HL-60/S4 (cell line): ENCODE data around the gene PEAK3.

Experiments
- in situ Hi-C: fragments of 300-500 bp; cut with MboI; formaldehyde crosslinking; loops from 2 replicates; pipeline ENCODE4 v1.14.3; 2022; ENCODE audit warnings: low sequenced_read_pairs

Gene PEAK3

DNA sequence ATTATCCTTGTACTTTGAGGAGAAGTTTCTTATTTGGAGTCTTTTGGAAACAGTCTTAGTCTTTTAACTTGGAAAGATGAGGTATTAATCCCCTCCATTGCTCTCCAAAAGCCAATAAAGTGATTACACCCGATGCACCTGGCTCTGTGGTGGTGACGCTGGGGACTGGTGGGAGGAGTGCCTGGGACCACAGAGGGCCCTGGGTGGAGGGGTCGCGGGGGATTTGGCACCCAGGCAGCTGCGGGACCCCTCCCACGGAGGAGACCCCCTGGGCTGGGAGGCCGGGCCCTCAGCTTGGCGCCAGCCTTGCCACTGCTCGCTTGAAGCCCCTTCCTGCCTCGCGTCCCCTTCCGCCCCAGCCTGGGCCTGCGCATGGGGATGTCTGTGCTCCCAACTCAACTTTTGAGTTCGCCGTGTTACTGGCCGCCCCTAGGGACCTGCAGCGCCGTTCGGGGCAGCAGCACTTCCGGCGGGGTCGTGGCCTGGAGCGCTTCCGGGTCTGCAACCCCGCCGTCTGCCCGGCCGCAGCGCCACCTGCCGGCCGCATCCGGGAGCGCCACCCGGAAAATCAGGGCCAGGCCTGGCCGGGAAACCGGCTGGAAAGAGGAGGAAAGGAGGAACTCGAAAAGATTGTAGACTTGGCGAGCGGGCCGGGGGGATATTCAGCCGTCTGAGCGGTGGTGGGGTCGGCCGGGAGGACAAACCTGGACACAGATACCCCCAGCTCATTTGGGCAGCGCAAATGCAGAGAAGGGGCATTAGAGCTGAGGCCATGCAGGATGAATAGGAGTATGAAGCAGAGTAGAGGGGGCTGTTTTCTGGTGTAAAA lies 8.4 kb downstream of the PEAK3 start:
- in situ Hi-C loops: no loop called here

DNA sequence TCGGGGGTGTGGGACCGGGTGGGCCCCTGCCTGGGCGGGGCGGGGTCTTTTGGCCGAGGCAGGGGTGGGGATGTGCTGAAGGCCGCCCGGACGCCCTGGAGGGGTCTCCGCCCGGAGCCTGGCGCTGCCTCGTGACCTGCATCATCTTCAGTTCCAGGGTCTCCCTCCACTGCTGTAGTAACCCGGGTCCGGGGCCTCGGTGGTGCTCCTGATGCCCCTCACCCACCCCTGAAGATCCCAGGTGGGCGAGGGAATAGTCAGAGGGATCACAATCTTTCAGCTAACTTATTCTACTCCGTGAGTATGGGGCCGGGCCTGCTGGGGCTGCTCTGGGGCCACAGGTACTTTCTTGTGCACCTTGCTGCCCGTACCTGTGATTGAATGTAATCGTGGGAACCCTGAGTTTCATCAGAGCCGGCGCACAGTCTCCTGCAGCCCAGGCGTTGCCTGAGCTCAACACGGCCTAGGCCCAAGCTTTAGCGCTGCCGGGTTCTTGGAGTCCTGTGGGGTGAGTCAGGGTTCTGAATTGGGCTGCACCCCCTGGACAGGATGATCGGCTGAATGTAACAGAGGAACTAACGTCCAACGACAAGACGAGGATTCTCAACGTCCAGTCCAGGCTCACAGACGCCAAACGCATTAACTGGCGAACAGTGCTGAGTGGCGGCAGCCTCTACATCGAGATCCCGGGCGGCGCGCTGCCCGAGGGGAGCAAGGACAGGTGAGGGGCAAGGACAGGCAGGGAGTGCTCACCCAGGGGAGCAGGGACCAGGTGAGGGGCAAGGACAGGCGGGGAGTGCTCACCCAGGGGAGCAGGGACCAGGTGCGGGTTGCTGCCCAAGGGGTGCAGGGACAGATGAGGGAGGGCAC lies 10.5 kb downstream of the PEAK3 start:
- in situ Hi-C loops: no loop called here

DNA sequence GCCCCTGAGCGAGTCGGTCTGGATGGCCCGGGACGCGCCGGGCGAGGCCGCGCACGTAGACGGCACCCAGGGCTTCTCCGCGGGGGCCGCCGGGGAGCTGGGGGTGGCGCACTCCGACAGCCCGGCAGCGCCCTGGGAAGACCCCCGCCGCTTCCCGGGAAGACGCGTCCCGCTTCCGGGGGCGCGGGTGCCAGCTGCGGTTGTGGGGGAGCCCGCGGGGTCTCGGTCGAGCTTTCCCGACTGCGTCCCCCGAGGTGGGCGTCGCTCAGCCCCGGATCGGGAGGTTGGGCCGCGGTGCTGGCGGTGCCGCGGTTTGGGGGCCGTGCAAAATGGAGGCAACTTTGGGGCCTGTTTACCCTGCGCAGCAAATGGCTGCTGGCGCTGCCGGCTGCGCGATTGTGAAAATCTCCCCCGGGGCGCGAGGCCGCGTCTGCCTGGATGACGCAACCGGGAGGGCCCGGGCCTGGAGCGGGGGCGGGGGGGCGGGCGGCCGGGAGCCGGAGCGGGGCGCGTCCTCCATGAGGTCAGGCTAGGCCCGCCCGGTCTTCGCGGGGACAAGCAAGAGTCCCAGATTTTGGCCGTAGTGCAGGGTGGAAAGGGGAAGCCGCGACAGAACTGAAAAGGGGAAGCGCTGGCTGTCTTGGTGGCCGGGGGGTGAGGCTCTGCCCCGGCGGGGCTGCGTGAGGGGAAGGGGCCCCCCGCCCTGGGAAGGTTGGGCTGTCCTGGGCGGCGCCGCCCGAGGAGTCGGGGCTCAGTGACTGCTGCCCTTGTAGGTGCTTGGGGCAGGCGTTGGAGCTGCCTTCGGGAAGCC lies 11.3 kb downstream of the PEAK3 start:
- in situ Hi-C loops: no loop called here

DNA sequence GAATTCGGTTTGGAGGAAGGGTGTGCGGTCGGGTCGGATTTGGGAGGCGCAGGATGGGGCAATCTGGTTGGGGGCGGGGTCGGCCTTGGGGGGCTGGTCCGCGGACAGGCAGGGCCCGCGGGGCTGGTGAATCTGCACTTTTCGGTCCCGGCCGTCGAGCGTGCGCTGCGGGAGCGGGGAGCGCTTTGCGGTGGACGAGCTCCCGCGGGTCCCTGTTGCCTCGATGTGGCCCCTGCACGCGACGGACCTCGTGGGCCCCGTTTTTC lies 11.9 kb downstream of the PEAK3 start:
- in situ Hi-C loops: no loop called here

DNA sequence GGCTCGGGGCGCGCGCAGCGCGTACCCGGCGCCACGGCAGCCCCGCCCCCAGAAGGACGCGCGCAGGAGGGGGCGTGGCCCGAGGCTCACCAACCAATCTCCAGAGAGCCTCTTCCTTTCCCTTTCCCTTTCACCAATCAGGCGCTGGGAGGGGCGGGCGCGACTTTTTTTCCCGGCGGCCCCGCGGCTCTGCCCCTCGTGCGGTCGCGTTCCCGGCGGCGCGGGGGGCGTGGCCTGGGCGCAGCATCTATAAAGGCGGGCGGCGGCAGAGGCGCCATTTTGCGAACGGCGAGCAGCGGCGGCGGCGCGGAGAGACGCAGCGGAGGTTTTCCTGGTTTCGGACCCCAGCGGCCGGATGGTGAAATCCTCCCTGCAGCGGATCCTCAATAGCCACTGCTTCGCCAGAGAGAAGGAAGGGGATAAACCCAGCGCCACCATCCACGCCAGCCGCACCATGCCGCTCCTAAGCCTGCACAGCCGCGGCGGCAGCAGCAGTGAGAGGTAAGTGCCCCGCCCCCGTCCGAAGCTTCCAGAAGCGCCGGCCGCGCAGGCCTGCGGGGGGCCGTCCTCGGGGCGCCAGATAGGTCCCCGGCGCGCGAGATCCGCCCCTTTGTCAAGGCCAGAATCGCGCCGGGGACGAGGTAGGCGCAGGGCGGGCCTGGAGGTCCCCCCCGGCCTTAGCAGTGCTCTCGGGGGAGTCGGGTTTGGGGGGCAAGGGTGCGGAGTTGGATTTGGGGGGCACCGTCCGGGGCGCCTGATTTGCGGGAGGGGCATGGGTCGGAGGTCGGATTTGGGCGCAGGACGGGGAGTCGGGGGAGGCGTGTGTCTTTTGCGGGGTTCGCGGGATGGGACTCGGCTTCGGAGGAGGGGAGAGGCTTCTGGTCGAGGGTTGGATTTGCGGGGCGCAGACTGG lies 12.5 kb downstream of the PEAK3 start:
- in situ Hi-C loops: no loop called here

DNA sequence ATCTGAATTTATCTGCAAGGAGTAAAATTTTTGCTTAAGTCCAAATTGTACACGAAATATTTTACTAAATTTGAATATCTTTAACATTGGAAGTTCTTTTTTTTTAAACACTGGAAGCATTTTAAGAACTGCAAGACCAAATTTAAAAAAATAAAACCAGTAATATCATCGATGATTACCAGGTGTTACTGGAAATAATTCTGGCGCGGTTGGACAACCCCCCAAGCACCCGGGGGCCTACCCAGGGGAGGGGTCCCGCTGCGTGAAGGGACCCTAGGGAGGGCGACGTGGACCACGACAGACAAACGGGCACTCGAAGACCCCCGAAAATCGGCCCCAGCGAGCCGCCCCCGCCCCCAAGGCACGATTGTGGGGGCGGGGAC lies 13.1 kb downstream of the PEAK3 start:
- in situ Hi-C loops: no loop called here

DNA sequence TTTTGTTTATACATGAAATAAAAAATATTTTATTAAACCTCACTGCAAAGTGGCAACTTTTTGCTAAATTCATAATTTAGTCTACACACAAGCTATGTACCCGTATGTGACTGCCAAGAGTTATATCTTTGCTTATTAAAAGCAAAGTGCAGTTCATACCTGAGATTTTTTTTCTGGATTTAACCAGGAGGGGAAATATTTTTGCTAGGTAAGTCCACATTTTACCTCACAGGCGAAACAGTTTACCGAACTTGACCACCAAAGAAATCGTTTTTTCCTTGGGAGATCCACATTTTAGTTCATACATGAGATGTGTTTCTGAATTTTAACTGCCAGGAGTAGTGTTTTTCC lies 13.5 kb downstream of the PEAK3 start:
- in situ Hi-C loops: no loop called here

DNA sequence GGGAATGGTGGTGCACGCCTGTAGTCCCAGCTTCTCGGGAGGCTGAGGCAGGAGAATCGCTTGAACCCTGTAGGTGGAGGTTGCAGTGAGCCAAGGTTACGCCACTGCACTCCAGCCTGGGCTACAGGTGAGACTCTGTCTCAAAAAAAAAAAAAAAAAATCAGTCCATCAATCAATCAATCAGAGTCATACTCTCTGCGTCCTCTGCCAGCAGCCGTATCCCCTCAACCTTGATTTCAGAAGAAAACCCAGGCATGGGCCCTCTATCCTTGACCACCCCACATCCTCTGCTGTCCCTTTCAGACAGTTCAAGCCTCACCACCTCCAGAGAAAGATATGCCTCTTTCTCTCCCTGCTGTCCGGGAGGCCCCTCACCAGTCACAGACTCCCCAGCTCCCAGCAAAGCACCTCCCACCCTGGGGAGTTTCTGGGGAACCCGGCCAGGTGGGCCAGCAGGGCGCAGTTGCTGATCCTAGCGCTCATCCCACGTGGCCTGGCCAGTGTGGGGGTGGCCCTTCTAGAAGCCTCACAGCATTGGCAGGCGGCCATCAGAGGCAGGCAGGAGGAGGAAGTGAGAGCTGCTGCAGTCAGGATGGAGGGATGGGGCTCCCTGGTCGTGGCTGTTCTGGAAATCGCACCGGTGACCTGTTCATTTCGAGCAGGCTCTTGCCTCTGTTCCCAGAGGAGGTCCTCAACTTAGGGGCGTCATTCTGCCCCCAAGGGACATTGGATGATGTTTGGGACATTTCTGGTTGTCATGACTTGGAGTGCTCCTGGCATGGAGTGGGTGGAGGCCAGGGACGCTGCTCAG lies 15.6 kb downstream of the PEAK3 start:
- in situ Hi-C loops: no loop called here

DNA sequence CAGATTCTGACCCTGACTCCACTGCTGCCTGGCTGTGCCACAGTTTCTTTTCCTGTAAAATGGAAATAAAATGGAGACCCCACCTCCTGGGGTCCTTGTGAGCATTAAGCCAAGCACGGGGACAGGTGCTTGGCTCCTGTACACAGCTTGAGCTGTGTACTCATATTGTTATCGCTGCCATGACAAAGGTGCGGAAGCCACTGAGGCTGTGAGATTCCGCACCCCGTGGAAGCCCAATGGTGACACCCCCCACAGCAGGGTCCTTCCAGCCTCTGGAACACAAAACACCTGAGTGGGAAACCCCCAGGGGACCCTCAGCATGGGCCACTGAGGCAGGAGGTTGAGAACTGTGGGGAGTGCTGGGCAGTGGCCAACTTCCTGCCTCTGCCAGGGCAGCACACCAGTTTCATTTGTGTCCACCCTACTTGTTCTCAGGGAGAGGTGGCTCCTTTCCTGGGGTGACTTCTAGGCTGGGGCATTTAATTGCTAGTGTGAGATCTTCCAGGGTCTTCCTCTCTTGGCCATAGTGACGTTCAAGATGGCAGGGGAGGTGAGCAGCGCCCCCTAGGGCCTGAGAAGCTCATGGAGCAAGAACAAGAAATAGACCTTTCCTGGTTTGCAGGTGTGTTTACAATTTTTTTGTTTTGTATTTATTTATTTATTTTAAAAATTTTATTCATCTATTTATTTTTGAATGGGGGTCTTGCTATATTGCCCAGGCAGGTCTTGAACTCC lies 20.4 kb downstream of the PEAK3 start:
- in situ Hi-C loops: no loop called here

DNA sequence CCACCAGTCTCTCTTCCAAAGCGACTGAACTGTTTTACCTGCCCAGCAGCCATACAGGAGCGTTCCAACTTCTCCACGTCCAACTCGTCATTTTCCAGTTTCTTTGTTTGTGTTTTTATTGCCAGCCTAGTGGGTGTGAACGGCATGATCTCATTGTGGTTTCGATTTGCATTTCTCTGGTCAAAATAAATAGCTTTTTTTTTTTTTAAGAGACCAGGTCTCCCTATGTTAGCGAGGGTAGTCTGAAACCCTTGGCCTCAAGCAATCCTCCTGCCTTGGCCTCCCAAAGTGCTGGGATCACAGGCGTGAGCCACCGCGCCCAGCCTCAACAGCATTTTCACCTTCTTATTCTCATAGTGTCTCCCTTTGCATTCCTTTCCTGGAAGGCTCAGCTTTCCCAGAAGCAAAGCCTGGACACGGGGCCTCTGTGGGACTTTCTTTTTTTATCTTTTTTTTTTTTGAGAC lies 21.6 kb downstream of the PEAK3 start:
- in situ Hi-C loops: no loop called here

DNA sequence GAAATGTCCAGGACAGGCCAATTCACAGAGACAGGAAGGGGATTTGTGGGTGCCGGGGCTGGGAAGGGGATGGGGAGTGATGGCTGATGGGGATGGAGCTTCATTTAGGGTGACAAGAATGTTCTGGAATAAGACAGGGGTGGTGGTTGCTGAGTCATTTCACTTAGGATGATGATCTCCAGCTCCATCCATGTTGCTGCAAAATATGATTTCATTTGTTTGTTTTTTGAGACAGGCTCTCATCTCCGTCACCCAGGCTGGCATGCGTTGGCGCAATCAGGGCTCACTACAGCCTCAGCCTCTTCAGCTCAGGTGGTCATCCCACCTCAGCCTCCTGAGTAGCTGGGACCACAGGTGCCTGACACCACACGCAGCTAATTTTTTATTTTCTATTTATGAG lies 22.6 kb downstream of the PEAK3 start:
- in situ Hi-C loops: no loop called here

DNA sequence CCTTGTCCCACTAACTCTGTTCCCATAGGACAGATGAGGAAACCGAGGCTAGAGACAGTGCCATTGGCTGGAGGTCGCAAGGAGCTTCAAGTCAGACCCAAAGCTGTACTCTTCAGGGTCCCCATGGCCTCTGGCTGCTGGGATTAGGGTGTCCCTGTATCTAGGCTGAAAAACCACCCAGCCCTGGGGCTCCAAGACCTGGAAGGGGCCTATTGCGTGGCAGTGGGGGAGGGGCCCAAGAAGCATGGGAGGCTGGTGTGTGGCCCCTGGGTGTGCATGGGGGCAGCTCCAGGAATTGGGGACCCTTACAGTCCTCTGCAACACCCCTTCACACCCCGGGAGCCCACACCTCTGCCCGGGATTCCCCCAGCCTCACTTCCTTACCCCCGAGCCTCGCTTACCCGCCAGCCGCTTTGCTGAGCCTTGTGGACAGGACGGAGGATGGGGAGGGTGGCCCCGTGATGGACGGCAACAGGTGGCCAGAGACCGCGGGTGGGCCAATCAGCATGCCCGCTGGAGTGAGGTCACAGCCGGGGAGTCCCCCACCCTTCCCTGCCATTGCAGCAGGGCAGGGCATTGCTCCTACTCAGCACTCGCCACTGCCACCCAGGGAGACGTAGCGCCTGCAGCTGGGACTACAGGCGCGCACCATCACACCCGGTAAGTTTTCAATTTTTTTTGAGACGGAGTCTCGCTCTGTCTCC lies 25.8 kb downstream of the PEAK3 start, which contains the start of gene JSRP1:
JSRP1 (minus strand) TSS at position 436 of the 704 bp plus-strand sequence. CDS start 1,103 bp downstream, outside the sequence.
- in situ Hi-C loops: no loop called here

DNA sequence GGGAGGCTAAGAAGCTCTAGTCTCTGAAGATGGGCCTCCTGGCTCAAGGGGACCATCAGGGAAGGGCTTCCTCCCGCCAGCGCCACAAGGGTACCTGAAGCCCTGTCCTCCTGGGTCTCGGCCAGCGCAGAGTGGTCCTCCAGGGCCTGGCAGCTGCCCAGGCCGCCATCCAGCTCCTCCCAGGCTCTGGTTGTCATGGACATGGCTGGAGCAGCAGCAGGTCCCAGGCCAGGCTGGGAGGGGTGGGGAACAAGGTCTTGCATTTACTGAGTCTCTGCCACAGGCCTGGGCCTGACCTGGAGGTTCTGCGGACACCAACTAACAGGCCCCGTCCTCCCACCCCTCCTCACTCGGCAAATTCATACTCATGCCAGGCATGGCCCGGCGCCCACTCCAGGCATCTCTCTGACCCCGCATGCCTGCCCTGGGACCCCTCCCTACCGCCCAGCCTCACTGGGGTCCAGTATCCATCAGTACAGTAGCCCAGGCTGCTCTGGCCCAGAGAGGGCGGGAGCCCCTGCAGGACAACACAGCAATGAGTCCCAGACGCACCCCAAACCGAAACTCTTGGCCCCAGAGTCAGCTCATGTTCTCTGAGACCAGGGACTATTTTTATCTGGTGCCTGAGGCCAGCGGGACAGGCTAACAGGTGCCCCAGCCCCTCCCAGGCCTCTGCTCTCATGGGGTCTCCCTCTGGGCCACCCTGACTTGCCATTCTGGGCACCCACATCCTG lies 26.7 kb downstream of the PEAK3 start:
- in situ Hi-C loops: no loop called here

DNA sequence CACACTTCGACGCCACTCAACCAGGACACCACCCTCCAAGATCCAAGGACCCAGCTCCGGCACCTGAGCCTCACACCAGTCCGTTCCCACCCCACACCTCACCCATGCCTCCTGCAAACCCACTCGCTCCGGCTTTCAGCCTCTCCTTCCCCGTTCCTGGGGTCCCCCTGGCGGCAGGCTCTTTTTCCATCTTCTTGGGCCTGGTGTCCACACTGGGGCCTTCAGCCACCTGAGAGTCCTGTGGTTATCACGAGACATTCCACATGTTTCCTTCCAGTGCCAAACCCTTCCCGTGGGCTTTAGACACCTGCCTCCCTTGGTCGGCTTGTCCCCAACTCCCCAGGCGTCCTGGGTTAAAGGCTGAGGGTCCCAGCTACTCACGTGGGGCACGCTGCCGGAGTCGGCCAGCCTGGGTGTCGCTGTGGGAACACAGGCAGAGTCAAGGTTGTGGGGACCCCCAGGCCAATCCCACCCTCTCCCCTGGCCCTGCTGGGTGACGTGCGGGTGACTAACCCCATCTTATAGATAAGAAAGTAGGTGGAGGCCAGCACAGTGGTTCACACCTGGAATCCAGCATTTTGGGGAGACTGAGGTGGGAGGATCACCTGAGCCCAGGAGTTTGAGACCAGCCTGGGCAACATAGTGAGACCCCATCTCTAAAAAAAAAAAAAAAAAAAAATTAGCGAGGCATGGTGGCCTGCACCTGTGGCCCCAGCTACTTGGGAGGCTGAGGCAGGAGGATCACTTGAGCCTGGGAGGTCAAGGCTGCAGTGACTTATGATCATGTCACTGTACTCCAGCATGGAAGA lies 27.7 kb downstream of the PEAK3 start:
- in situ Hi-C loops: no loop called here

DNA sequence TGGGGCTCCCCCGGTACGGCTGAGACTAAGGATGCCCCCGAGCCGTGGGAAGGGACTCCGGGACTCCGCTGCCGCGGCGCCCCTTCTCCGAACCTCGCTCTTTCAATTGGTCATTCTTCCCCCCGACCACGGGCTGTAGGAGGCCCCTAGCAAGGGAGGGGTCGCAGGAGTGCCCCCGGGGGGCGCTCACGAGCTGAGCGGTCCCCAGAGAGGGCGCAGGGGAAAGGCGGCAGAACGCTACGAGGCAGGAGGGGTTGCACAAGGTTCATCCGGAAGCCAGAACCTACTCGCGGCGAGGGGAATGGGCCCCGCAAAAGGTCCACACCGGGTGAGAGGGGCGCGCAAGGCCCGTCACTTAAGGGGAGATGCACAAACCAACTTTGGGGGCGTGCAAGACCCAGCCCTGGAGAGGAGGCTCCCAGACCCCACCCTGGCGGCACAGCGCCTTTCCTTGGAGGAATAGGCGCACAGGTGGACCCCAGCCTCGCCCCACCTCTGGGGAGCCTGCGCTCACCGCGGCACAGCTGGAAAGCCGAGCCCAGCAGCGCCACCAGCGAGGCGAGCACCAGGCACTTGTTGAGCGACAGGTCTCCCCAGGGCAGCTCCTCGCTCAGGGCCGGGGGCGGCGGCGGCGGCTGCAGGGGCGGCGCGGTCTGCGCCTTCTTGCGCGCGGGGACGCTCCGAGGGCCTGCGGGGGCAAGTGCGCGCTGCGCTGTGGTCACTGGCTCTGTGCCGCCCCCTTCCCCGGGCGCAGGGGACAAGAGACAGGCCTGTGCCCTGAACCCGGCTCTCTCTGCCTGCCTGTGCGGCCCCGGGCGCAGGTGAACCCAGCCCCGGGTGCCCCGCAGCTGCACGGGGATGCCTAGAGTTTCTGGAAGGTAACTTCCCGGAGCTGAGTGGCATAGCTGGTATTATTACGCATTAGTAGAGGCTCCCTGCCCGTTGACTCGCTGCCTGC lies 28.6 kb downstream of the PEAK3 start:
- in situ Hi-C loops: no loop called here

DNA sequence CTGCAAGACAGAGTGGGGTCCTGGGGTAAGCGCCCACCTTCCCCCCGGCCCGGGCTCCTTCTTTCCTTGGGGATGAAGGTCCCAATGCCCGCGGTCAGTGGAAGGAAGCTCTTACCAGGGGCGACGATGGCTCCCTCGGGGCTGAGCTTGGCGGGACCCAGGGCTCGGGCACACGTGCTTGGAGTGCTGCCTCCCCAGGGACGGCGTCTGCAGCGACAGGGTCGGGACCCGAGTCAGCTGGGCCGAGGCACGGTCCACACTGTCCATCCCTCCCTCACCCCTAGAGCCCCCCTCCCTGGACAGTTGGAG lies 29.2 kb downstream of the PEAK3 start:
- in situ Hi-C loops: no loop called here
